PC-3 (cell line): ENCODE results near the gene C5. TPM values are rescaled to one million over a fixed set of nuclear protein-coding genes. Genes with fewer than 3 reads are reported as not detected.

ENCODE experiments used
- ATAC-seq: fragments of 200-7000 bp; cut with Tn5 transposase; 2 replicates; pipeline ENCODE4 v1.9.1; 2020; ENCODE audit warnings: mild to moderate bottlenecking, moderate library complexity
- BruUV-seq: library from RNA; stranded (reverse); fragments of 400-500 nt; replicated peaks from 2 replicates; lab custom pipeline; 2021; lab: Mats Ljungman, UMichigan
- CTCF ChIA-PET: fragments of 300-600 bp; sonication (Branson Sonifier 250); formaldehyde crosslinking; loops from one replicate; lab custom pipeline; 2022; ENCODE audit warnings: antibody characterized with exemption; lab: Charles Lee
- POLR2A ChIA-PET: fragments of 300-600 bp; sonication (Branson Sonifier 250); formaldehyde crosslinking; loops from one replicate; lab custom pipeline; 2022; ENCODE audit warnings: antibody characterized with exemption; ENCODE audit not compliant: unreplicated experiment; lab: Charles Lee
- DNase-seq: peaks from one replicate; pipeline ENCODE4 v3.0.0-alpha.2; 2015
- H2AFZ ChIP-seq: fragments of 300-600 bp; sonication (generic); 2 replicates; pipeline ENCODE4 v1.6.0; 2016; ENCODE audit warnings: antibody characterized with exemption, low read length
- H3F3A ChIP-seq: fragments of 300-600 bp; sonication (generic); one replicate; pipeline ENCODE4 v1.6.0; 2017; ENCODE audit warnings: antibody characterized with exemption, low read length, control low read depth, mild to moderate bottlenecking; ENCODE audit not compliant: unreplicated experiment
- H3K27ac ChIP-seq: fragments of 300-600 bp; sonication (generic); 2 replicates; pipeline ENCODE4 v1.5.1; 2016; ENCODE audit warnings: mild to moderate bottlenecking, low read length
- H3K27me3 ChIP-seq: fragments of 300-600 bp; sonication (generic); 2 replicates; pipeline ENCODE4 v1.6.1; 2016; ENCODE audit warnings: low read length, mixed read lengths
- H3K36me3 ChIP-seq: fragments of 300-600 bp; sonication (generic); 2 replicates; pipeline ENCODE4 v1.6.1; 2016; ENCODE audit warnings: low read depth, mixed run types, low read length, mixed read lengths
- H3K4me1 ChIP-seq: fragments of 300-600 bp; sonication (generic); 2 replicates; pipeline ENCODE4 v1.5.1; 2016; ENCODE audit warnings: low read length; ENCODE audit not compliant: insufficient read depth
- H3K4me2 ChIP-seq: fragments of 300-600 bp; sonication (generic); 2 replicates; pipeline ENCODE4 v1.6.0; 2016; ENCODE audit warnings: low read length
- H3K4me3 ChIP-seq: fragments of 300-600 bp; sonication (generic); 2 replicates; pipeline ENCODE4 v1.5.1; 2016; ENCODE audit warnings: mild to moderate bottlenecking, low read length, mixed read lengths
- H3K79me2 ChIP-seq: fragments of 300-600 bp; sonication (generic); 2 replicates; pipeline ENCODE4 v1.6.1; 2017; ENCODE audit warnings: low read length, mixed read lengths
- H3K9ac ChIP-seq: fragments of 300-600 bp; sonication (generic); 2 replicates; pipeline ENCODE4 v1.6.0; 2016; ENCODE audit warnings: mild to moderate bottlenecking, low read length
- H3K9me2 ChIP-seq: fragments of 300-600 bp; sonication (generic); replicated peaks from 2 replicates; pipeline ENCODE4 v1.6.1; 2016; ENCODE audit warnings: mixed run types, low read length, mixed read lengths
- H3K9me3 ChIP-seq: fragments of 300-600 bp; sonication (generic); 2 replicates; pipeline ENCODE4 v1.6.1; 2016; ENCODE audit warnings: low read length, mixed read lengths
- H4K20me1 ChIP-seq: fragments of 300-600 bp; sonication (generic); 2 replicates; pipeline ENCODE4 v1.6.1; 2016; ENCODE audit warnings: low read length, mixed read lengths
- EZH2 ChIP-seq: fragments of 300-600 bp; sonication (generic); IDR thresholded peaks from one replicate; pipeline ENCODE4 v1.6.1; 2017; ENCODE audit warnings: antibody characterized with exemption, mild to moderate bottlenecking, low read length; ENCODE audit not compliant: unreplicated experiment
- EZH2phosphoT487 ChIP-seq: fragments of 300-600 bp; sonication (generic); IDR thresholded peaks from 2 replicates; pipeline ENCODE4 v1.6.1; 2018; ENCODE audit warnings: mild to moderate bottlenecking, antibody characterized with exemption, low read length, borderline replicate concordance
- intact Hi-C: fragments of 100-400 bp; cut with micrococcal nuclease; formaldehyde crosslinking; loops from 2 replicates; pipeline ENCODE4 v1.9.0; 2023
- total RNA-seq: library from RNA; depleted of rRNA; stranded (reverse); fragments of >200 nt; gene quantifications from 2 replicates; pipeline ENCODE4 v1.2.3, GENCODE V29; 2014
- TF ChIP-seq, protein P1 (sequence below): fragments of 300-600 bp; sonication (generic); conservative IDR thresholded peaks from 2 replicates; pipeline ENCODE4 v1.5.1; 2017; ENCODE audit warnings: antibody characterized with exemption, low read depth, mild to moderate bottlenecking, low read length

C5 gene
- total RNA-seq, 1 experiment from 2014 or later: 2.9 TPM

- ATAC-seq (no peak), DNase-seq (no peak)
- H4K20me1 ChIP-seq: no peaks in the 10 kb centered on the region
- no peak overlapping the region for H3K9ac ChIP-seq
- H3K79me2 ChIP-seq: no peaks in the 10 kb centered on the region
- 0 out of 2 replicates have a peak overlapping the region, but pooled peaks have one; percentile 27 for H3K4me3 ChIP-seq
- ChIA-PET CTCF (no interaction called here), POLR2A (no interaction called here)
- no peaks in the 10 kb centered on the region for H3K9me3 ChIP-seq
- no peaks in the 10 kb centered on the region for H3K9me2 ChIP-seq
- H3K27me3 ChIP-seq: no peaks in the 10 kb centered on the region
- H3K36me3 ChIP-seq: no peaks in the 10 kb centered on the region
- H3K27ac ChIP-seq: no peak overlapping the region
- H3F3A ChIP-seq: no peaks in the 10 kb centered on the region
- no peak for TF ChIP-seq EZH2
- TF ChIP-seq, protein P1, sequence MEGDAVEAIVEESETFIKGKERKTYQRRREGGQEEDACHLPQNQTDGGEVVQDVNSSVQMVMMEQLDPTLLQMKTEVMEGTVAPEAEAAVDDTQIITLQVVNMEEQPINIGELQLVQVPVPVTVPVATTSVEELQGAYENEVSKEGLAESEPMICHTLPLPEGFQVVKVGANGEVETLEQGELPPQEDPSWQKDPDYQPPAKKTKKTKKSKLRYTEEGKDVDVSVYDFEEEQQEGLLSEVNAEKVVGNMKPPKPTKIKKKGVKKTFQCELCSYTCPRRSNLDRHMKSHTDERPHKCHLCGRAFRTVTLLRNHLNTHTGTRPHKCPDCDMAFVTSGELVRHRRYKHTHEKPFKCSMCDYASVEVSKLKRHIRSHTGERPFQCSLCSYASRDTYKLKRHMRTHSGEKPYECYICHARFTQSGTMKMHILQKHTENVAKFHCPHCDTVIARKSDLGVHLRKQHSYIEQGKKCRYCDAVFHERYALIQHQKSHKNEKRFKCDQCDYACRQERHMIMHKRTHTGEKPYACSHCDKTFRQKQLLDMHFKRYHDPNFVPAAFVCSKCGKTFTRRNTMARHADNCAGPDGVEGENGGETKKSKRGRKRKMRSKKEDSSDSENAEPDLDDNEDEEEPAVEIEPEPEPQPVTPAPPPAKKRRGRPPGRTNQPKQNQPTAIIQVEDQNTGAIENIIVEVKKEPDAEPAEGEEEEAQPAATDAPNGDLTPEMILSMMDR: no peak
- no peak for TF ChIP-seq EZH2phosphoT487
- peak overlapping the region; percentile 83 for H2AFZ ChIP-seq
- no TSS peak for BruUV-seq
- peaks cover 12% of the 10 kb centered on the region; the same call in 1 of the 2 replicates for H3K4me1 ChIP-seq
- peak overlapping the region; percentile 44; the same call in 1 of the 2 replicates for H3K4me2 ChIP-seq
- intact Hi-C loops: no loop called here
Observed at GRCh38 chr9:120929229-120929791, 120.8 kb downstream of the C5 start.

- CTCF ChIA-PET: no interaction called here
- H4K20me1 ChIP-seq: no peaks in the 10 kb centered on the region
- H3K4me2 ChIP-seq: peak overlapping the region; percentile 44; the same call in 1 of the 2 replicates
- DNase-seq (no peak), ATAC-seq (peak; percentile 69)
- POLR2A ChIA-PET: no interaction called here
- intact Hi-C loops: no loop called here
- TF ChIP-seq, protein P1: no peak
- no peak for TF ChIP-seq EZH2
- TF ChIP-seq EZH2phosphoT487: no peak
- H3K4me3 ChIP-seq: 0 out of 2 replicates have a peak overlapping the region, but pooled peaks have one; percentile 27
- H3K27ac ChIP-seq: no peak overlapping the region
- BruUV-seq: no TSS peak
- H3K27me3 ChIP-seq: no peaks in the 10 kb centered on the region
- no peaks in the 10 kb centered on the region for H3K36me3 ChIP-seq
- no peaks in the 10 kb centered on the region for H3K79me2 ChIP-seq
- no peaks in the 10 kb centered on the region for H3K9me3 ChIP-seq
- H3K9me2 ChIP-seq: no peaks in the 10 kb centered on the region
- peak overlapping the region; percentile 83 for H2AFZ ChIP-seq
- H3K9ac ChIP-seq: no peak overlapping the region
- H3K4me1 ChIP-seq: peaks cover 12% of the 10 kb centered on the region; the same call in 1 of the 2 replicates
- H3F3A ChIP-seq: no peaks in the 10 kb centered on the region
Observed at GRCh38 chr9:120928483-120929228, 121.4 kb downstream of the C5 start.
